ENCODE measurements around the gene LRRC4B. TPM values are rescaled to one million over a fixed set of nuclear protein-coding genes. Genes with fewer than 3 reads are reported as not detected.

The LRRC4B gene
- total and polyA plus RNA-seq, 2 of the 13 experiments (the other 11 are each of a cell fraction or from before 2014, with no cell fraction given) = not detected

- H3K4me2 ChIP-seq (ENCODE audit: low read depth, low read length) = no peak overlapping the region
- intact Hi-C loops (cut with micrococcal nuclease; ENCODE audit: unreplicated experiment) = no loop called here
Measured at GRCh38 chr19:50601407-50602088, 33.3 kb upstream of the LRRC4B start.

GRCh38 chr19:50599427-50599826 is 31.2 kb upstream of the LRRC4B start:
- Histone ChIP-seq H2AFZ (ENCODE audit: low read length) (no peak overlapping the region), H3K9ac (ENCODE audit: insufficient read depth, low read depth, low read length) (no peak overlapping the region), H3K27ac (ENCODE audit: extremely low read length, insufficient read depth, low read length) (no peak overlapping the region), H3K4me1 (ENCODE audit: insufficient read depth, low read length) (no peaks in the 10 kb centered on the region), H3K4me2 (ENCODE audit: low read depth, low read length) (no peak overlapping the region), H4K20me1 (ENCODE audit: insufficient read depth, low read length) (no peaks in the 10 kb centered on the region), H3K79me2 (ENCODE audit: insufficient read depth, low read length) (no peaks in the 10 kb centered on the region), H3K27me3 (ENCODE audit: control insufficient read depth in 1 of 2, insufficient read depth in 2 of 2, low read length in 2 of 2) (peaks cover 1 to 22% of the 10 kb centered on the region in 2 experiments; a peak in 2 of 5 replicates), H3K4me3 (replicated peaks in 1 of 3; ENCODE audit: insufficient read depth in 1 of 3, low read depth in 2 of 3, low read length in 3 of 3) (no peak overlapping the region), H3K36me3 (replicated peaks in 1 of 2; ENCODE audit: control insufficient read depth in 1 of 2, insufficient read depth in 2 of 2, low read length in 2 of 2) (no peaks in the 10 kb centered on the region), H3K9me3 (ENCODE audit: low read length) (no peaks in the 10 kb centered on the region)
- no peak for ATAC-seq
- intact Hi-C loops (cut with micrococcal nuclease; ENCODE audit: unreplicated experiment) = no loop called here
- in situ Hi-C loops (cut with HindIII; ENCODE audit: extremely low pct_ligation_motif_present, low pct_unique_long_range_greater_than_20kb) = no loop called here
- 6% methylated on average over 9 of the region's 9 CpGs for WGBS (ENCODE audit: low lambda C conversion rate)
- FAIRE-seq = no peak
- ChIA-PET POLR2A (no interaction called here), CTCF (ENCODE audit: low intra/inter-chr PET ratio, low total read pairs) (no interaction called here)
- DNase-seq (ENCODE audit: low spot score) = no peak
- BruUV-seq (replicated peaks) = no TSS peak
- TF ChIP-seq FLYWCH1 (CRISPR knock-in tag; IDR thresholded peaks at IDR 0.05) (no peak), SNAPC5 (CRISPR knock-in tag; IDR thresholded peaks at IDR 0.05; ENCODE audit: borderline replicate concordance) (no peak), ZNF503 (CRISPR knock-in tag; IDR thresholded peaks at IDR 0.05) (no peak), ZNF629 (CRISPR knock-in tag; conservative IDR thresholded peaks at IDR 0.05) (no peak), ELF3 (CRISPR knock-in tag; IDR thresholded peaks at IDR 0.05) (no peak), MAF1 (CRISPR knock-in tag; IDR thresholded peaks at IDR 0.05; ENCODE audit: borderline replicate concordance) (no peak), WIZ (CRISPR knock-in tag; IDR thresholded peaks at IDR 0.05) (no peak), PRMT3 (CRISPR knock-in tag; IDR thresholded peaks at IDR 0.05; ENCODE audit: borderline replicate concordance, low read depth) (no peak), YEATS4 (CRISPR knock-in tag; IDR thresholded peaks at IDR 0.05; ENCODE audit: borderline replicate concordance) (no peak)
- TF ChIP-seq, protein P1, sequence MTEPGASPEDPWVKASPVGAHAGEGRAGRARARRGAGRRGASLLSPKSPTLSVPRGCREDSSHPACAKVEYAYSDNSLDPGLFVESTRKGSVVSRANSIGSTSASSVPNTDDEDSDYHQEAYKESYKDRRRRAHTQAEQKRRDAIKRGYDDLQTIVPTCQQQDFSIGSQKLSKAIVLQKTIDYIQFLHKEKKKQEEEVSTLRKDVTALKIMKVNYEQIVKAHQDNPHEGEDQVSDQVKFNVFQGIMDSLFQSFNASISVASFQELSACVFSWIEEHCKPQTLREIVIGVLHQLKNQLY (CRISPR knock-in tag; IDR thresholded peaks at IDR 0.05) = no peak

More at GRCh38 chr19:50601407-50602088, 33.3 kb upstream of the LRRC4B start:
- Histone ChIP-seq H3K4me1 (ENCODE audit: insufficient read depth, low read length) (no peaks in the 10 kb centered on the region), H3K36me3 (replicated peaks in 1 of 2; ENCODE audit: control insufficient read depth in 1 of 2, insufficient read depth in 2 of 2, low read length in 2 of 2) (no peaks in the 10 kb centered on the region), H2AFZ (ENCODE audit: low read length) (no peak overlapping the region), H3K27ac (ENCODE audit: extremely low read length, insufficient read depth, low read length) (no peak overlapping the region), H3K9ac (ENCODE audit: insufficient read depth, low read depth, low read length) (no peak overlapping the region), H3K27me3 (ENCODE audit: control insufficient read depth in 1 of 2, insufficient read depth in 2 of 2, low read length in 2 of 2) (peaks cover 1 to 22% of the 10 kb centered on the region in 2 experiments; a peak in 2 of 5 replicates), H3K79me2 (ENCODE audit: insufficient read depth, low read length) (no peaks in the 10 kb centered on the region), H3K9me3 (ENCODE audit: low read length) (no peaks in the 10 kb centered on the region), H4K20me1 (ENCODE audit: insufficient read depth, low read length) (no peaks in the 10 kb centered on the region), H3K4me3 (replicated peaks in 1 of 3; ENCODE audit: insufficient read depth in 1 of 3, low read depth in 2 of 3, low read length in 3 of 3) (no peak overlapping the region)
- BruUV-seq (replicated peaks) = no TSS peak
- 9% methylated on average over 11 of the region's 11 CpGs for WGBS (ENCODE audit: low lambda C conversion rate)
- DNase-seq (ENCODE audit: low spot score) (no peak), FAIRE-seq (no peak), ATAC-seq (no peak)
- in situ Hi-C loops (cut with HindIII; ENCODE audit: extremely low pct_ligation_motif_present, low pct_unique_long_range_greater_than_20kb) = loop anchor here (10.0 kb wide), 1 partner anchor 183 kb away; no protein-coding TSS in a partner anchor
- ChIA-PET POLR2A (no interaction called here), CTCF (ENCODE audit: low intra/inter-chr PET ratio, low total read pairs) (no interaction called here)
- TF ChIP-seq ZNF780A (CRISPR knock-in tag; IDR thresholded peaks at IDR 0.05) (no peak), SUZ12 (IDR thresholded peaks at IDR 0.05; ENCODE audit: low read depth, low read length) (no peak), ZBTB21 (CRISPR knock-in tag; IDR thresholded peaks at IDR 0.05) (no peak), ZNF33A (CRISPR knock-in tag; IDR thresholded peaks at IDR 0.05; ENCODE audit: borderline replicate concordance) (no peak), ATF7 (IDR thresholded peaks at IDR 0.05) (peak; percentile 58; the same call in 1 of the 2 replicates), ATF7 (CRISPR knock-in tag; IDR thresholded peaks at IDR 0.05) (no peak), ZNF558 (CRISPR knock-in tag; IDR thresholded peaks at IDR 0.05; ENCODE audit: borderline replicate concordance) (no peak), CREB1 (IDR thresholded peaks at IDR 0.05) (peak; percentile 95), CREB1 (CRISPR knock-in tag; IDR thresholded peaks at IDR 0.05) (no peak)

Data from HepG2 (cell line).